NT2/D1 (cell line): ENCODE results near the gene EFNB1.

Experiments used
- SUZ12 ChIP-seq: IDR thresholded peaks from 2 replicates; pipeline ENCODE4 v1.6.1; 2011; ENCODE audit not compliant: insufficient read length, insufficient read depth; ENCODE audit errors: extremely low read depth
- YY1 ChIP-seq: IDR thresholded peaks from 2 replicates; pipeline ENCODE4 v1.6.1; 2011; ENCODE audit not compliant: insufficient read length, insufficient read depth

DNA sequence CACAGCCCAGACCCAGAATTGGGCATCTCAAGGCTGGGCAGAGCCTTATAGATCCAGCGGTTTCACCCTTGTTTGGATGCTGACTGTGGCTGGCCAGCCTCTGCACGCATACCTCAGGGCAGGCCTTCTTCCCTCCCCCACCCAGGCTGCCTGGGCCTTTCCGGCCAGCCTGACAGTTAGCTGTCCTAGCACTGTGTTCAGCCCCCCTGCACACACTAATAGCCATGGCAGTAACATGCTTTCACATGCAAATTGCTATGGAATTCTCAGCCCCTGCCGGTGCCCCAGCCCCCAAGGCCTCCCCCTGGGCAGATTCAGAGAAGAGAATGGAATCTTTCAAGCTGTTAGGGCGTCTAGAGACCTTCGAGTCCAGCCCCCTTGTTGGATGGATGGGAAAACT, 17.7 kb downstream of the EFNB1 start:
- TF ChIP-seq SUZ12 (no peak), YY1 (no peak)
